Thoracic aorta (tissue), 2 donors: ENCODE data around the gene NCF4. TPM values are rescaled to one million over a fixed set of nuclear protein-coding genes. Genes with fewer than 3 reads are reported as not detected.

Experiments
- ATAC-seq: fragments of 150-250 bp; one replicate; pipeline ENCODE4 v1.8.0; 2017; ENCODE audit warnings: low read depth; ENCODE audit not compliant: insufficient number of reproducible peaks, low FRiP score
- DNase-seq: peaks from one replicate; pipeline ENCODE4 v3.0.0-alpha.2; 2020; ENCODE audit warnings: low spot score
- H3K27ac ChIP-seq, 2 donors: fragments of 200-600 bp; sonication (generic); 1 replicate in 1 of 2; 2 replicates in 1 of 2; pipeline ENCODE4 v1.5.1; 2016; ENCODE audit warnings: mild to moderate bottlenecking in 2 of 2, moderate library complexity in 2 of 2
- H3K27me3 ChIP-seq: fragments of 200-600 bp; sonication (generic); replicated peaks from 2 replicates; pipeline ENCODE4 v1.6.0; 2016; ENCODE audit warnings: mild to moderate bottlenecking; ENCODE audit not compliant: insufficient read depth
- H3K36me3 ChIP-seq: fragments of 200-600 bp; sonication (generic); one replicate; pipeline ENCODE4 v1.5.1; 2016
- H3K4me1 ChIP-seq, 2 donors: fragments of 200-600 bp; sonication (generic); 1 replicate in 1 of 2; 2 replicates in 1 of 2; pipeline versions ENCODE4 v1.5.1 to v1.6.0; 2016; ENCODE audit warnings: low read depth in 2 of 2, mild to moderate bottlenecking in 1 of 2; ENCODE audit not compliant: control insufficient read depth in 1 of 2
- H3K4me3 ChIP-seq: fragments of 200-600 bp; sonication (generic); 2 replicates; pipeline ENCODE4 v1.5.1; 2016; ENCODE audit warnings: mild to moderate bottlenecking
- H3K9me3 ChIP-seq: fragments of 200-600 bp; sonication (generic); 2 replicates; pipeline ENCODE4 v1.5.1; 2016
- total RNA-seq, 2 donors: library from RNA; depleted of rRNA; stranded (reverse); fragments of >200 nt; gene quantifications; one replicate each; pipeline versions ENCODE4 v1.1.0 to v1.2.3, GENCODE V29; 2016
- TF ChIP-seq, protein P1 (sequence below): fragments of 200-600 bp; sonication (generic); IDR thresholded peaks from one replicate; pipeline ENCODE4 v1.5.1; 2019; ENCODE audit warnings: antibody characterized with exemption

NCF4 gene
- total RNA-seq, 2 donors from 2014 or later = 38.1 to 68.8 TPM

DNA sequence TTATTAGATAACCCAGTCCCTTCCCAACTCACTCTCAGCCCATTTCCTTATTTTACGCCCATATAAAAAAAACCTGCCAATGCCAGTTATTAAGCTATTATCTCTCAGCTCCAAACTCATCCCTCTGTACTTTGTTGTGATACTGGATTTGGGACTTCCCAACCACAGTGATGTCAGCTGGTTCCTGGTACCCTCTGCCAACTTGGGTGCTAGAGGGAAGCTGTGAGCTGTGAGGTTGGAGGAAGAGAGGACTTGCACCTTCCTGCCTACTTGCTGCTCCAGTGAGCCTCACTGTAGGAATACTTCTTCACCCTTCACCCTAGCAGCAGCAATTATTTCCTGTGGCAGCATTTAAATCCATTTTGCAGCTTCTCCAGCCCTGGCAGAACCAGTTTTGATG is 33.5 kb downstream of the NCF4 start:
- peaks cover 5% of the 10 kb centered on the region for H3K9me3 ChIP-seq
- DNase-seq (no peak), ATAC-seq (no peak)
- H3K4me3 ChIP-seq = no peak overlapping the region
- H3K4me1 ChIP-seq = no peaks in the 10 kb centered on the region
- H3K27ac ChIP-seq = no peak overlapping the region
- no peaks in the 10 kb centered on the region for H3K36me3 ChIP-seq
- no peaks in the 10 kb centered on the region for H3K27me3 ChIP-seq
- TF ChIP-seq, protein P1, sequence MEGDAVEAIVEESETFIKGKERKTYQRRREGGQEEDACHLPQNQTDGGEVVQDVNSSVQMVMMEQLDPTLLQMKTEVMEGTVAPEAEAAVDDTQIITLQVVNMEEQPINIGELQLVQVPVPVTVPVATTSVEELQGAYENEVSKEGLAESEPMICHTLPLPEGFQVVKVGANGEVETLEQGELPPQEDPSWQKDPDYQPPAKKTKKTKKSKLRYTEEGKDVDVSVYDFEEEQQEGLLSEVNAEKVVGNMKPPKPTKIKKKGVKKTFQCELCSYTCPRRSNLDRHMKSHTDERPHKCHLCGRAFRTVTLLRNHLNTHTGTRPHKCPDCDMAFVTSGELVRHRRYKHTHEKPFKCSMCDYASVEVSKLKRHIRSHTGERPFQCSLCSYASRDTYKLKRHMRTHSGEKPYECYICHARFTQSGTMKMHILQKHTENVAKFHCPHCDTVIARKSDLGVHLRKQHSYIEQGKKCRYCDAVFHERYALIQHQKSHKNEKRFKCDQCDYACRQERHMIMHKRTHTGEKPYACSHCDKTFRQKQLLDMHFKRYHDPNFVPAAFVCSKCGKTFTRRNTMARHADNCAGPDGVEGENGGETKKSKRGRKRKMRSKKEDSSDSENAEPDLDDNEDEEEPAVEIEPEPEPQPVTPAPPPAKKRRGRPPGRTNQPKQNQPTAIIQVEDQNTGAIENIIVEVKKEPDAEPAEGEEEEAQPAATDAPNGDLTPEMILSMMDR = no peak

DNA sequence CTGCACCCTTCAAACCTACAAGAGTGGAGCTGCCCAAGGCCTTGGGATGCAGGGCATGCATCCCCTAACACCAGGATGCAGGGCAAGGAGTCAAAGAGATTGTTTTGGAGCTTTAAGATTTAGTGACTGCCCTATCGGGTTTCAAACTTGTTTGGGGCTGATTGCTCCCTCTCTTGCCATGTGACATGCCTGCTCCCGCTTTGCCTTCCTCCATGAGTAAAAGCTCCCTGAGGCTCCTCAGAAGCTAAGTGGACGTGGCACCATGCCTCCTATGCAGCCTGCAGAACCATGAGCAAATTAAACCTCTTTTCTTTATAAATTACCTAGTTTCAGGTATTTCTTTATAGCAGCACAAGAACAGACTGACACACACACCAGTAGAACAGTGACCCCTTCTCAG is 36.8 kb downstream of the NCF4 start:
- ATAC-seq = no peak
- H3K4me1 ChIP-seq = no peaks in the 10 kb centered on the region
- H3K36me3 ChIP-seq = no peaks in the 10 kb centered on the region
- DNase-seq = no peak
- no peaks in the 10 kb centered on the region for H3K27me3 ChIP-seq
- no peak overlapping the region for H3K4me3 ChIP-seq
- TF ChIP-seq, protein P1 = no peak
- no peak overlapping the region for H3K27ac ChIP-seq
- H3K9me3 ChIP-seq = peaks cover 12% of the 10 kb centered on the region

DNA sequence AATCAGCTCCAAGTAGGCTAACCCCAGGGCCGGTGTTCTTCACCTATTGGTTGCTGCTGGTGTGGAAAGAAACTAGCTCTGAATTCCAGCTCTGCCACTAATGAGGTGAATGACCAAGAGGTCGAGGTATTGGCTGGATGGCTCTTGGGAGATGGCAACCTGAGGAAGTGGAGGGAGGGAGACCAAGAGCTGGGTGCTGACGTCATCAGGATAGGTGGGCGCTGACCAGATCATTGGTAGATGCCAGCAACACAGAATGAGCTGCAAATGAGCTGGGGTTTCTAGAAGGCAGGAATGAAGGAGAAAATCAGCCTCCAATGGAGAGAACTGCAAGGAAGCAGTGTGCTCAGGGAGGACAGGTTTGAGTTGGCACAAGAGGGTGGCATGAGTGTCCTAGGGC is 37.9 kb downstream of the NCF4 start:
- Histone ChIP-seq H3K36me3 (no peaks in the 10 kb centered on the region), H3K4me1 (no peaks in the 10 kb centered on the region), H3K27ac (no peak overlapping the region), H3K4me3 (no peak overlapping the region), H3K9me3 (peaks cover 12% of the 10 kb centered on the region), H3K27me3 (no peaks in the 10 kb centered on the region)
- ATAC-seq (no peak), DNase-seq (no peak)
- TF ChIP-seq, protein P1 = no peak

DNA sequence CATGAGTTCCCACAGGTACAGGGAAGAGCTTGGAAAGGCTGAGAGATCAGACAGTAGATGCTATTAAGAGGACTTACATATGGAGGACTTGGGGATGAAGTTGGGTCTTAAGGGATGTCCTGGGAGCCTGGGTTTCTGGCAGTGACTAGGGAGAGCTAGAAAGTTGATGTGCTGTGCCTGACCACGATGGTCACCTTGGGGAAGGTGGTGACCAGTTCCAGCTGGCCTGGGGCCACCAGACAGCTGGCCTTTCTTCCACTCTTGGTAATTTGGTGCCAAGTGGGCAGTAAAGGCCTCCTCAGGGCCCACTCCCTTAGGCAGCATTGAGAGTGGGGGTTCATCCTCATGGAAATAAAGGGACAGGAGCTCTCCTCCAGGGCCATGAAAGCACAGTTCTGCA is 38.7 kb downstream of the NCF4 start:
- ATAC-seq (no peak), DNase-seq (no peak)
- TF ChIP-seq, protein P1 = no peak
- Histone ChIP-seq H3K4me1 (no peaks in the 10 kb centered on the region), H3K4me3 (no peak overlapping the region), H3K36me3 (no peaks in the 10 kb centered on the region), H3K27ac (no peak overlapping the region), H3K27me3 (no peaks in the 10 kb centered on the region), H3K9me3 (peaks cover 12% of the 10 kb centered on the region)

DNA sequence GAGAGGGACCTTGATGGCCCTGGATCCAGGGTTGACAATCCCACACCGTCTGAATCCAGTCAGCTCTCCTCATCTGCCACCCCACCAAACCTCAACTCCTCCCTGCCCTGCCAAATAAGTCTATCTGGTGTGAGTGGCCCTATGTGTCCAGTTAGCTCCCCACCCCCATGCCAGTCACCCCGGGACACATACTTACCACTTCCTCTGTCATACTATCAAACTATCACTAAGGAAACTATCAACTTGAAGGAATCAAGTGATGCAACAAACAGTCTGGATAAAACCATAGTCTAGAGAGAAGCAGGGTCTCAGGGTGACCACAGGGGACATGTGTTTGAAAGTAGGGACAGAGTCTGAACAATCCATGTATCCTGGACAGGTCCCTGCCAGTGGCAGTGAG is 39.4 kb downstream of the NCF4 start:
- Histone ChIP-seq H3K9me3 (peaks cover 12% of the 10 kb centered on the region), H3K27ac (no peak overlapping the region), H3K4me1 (no peaks in the 10 kb centered on the region)

More for the DNA sequence above, 39.4 kb downstream of the NCF4 start:
- no peaks in the 10 kb centered on the region for H3K36me3 ChIP-seq
- no peak for ATAC-seq
- DNase-seq = no peak
- no peaks in the 10 kb centered on the region for H3K27me3 ChIP-seq
- no peak overlapping the region for H3K4me3 ChIP-seq
- TF ChIP-seq, protein P1 = no peak
